MCF 10A (cell line): Measurements from ENCODE around the gene CFAP90. TPM values are rescaled to one million over a fixed set of nuclear protein-coding genes. Genes with fewer than 3 reads are reported as not detected.

Source experiments
- BruUV-seq: library from RNA; stranded (reverse); fragments of 400-500 nt; replicated peaks from 2 replicates; lab custom pipeline; 2021; lab: Mats Ljungman, UMichigan
- CTCF ChIA-PET: fragments of 300-600 bp; sonication (Branson Sonifier 250); formaldehyde crosslinking; extraction: SDS; loops from one replicate; lab custom pipeline; 2021; ENCODE audit warnings: antibody characterized with exemption, inconsistent platforms; lab: Yijun Ruan, JAX
- POLR2A ChIA-PET: fragments of 300-600, 350-650 bp; sonication (Branson Sonifier 250); formaldehyde crosslinking; extraction: SDS; loops from one replicate; lab custom pipeline; 2020; ENCODE audit warnings: antibody characterized with exemption, inconsistent platforms; lab: Yijun Ruan, JAX
- DNase-seq: peaks from one replicate; pipeline ENCODE4 v3.0.0-alpha.2; 2018; ENCODE audit not compliant: unreplicated experiment
- H3K27ac Mint-ChIP-seq: one replicate; pipeline ENCODE4 v1.8.0; 2022; ENCODE audit warnings: mild to moderate bottlenecking, low read depth, mixed read lengths; ENCODE audit not compliant: unreplicated experiment
- H3K27me3 Mint-ChIP-seq: one replicate; pipeline ENCODE4 v1.8.0; 2022; ENCODE audit warnings: mixed read lengths; ENCODE audit not compliant: insufficient read depth, unreplicated experiment
- H3K36me3 Mint-ChIP-seq: one replicate; pipeline ENCODE4 v1.8.0; 2022; ENCODE audit warnings: mild to moderate bottlenecking, moderate library complexity, mixed read lengths; ENCODE audit not compliant: insufficient read depth, unreplicated experiment
- H3K4me1 Mint-ChIP-seq: one replicate; pipeline ENCODE4 v1.8.0; 2022; ENCODE audit warnings: mixed read lengths; ENCODE audit not compliant: insufficient read depth, unreplicated experiment
- H3K4me3 Mint-ChIP-seq: one replicate; pipeline ENCODE4 v1.8.0; 2022; ENCODE audit warnings: mild to moderate bottlenecking, moderate library complexity, mixed read lengths; ENCODE audit not compliant: unreplicated experiment
- H3K9me3 Mint-ChIP-seq: one replicate; pipeline ENCODE4 v1.8.0; 2022; ENCODE audit warnings: mixed read lengths; ENCODE audit not compliant: unreplicated experiment
- CTCF ChIP-seq: fragments of 200-600 bp; IDR thresholded peaks from one replicate; pipeline ENCODE4 v1.8.0; 2022; ENCODE audit warnings: antibody characterized with exemption, mild to moderate bottlenecking; ENCODE audit not compliant: unreplicated experiment
- intact Hi-C: fragments of 100-400 bp; cut with micrococcal nuclease; formaldehyde crosslinking; loops from 2 replicates; pipeline ENCODE4 v1.14.1; 2022
- total RNA-seq: library from RNA; stranded (reverse); gene quantifications from 2 replicates; pipeline ENCODE4 v1.2.3, GENCODE V29; 2022

CFAP90 gene
- total RNA-seq, 1 experiment from 2014 or later = not detected

GRCh38 chr5:7828269-7828668 is 22.7 kb downstream of the CFAP90 start:
- peak; percentile 21 for DNase-seq
- H3K9me3 Mint-ChIP-seq = no peaks in the 10 kb centered on the region
- intact Hi-C loops = no loop called here
- no peaks in the 10 kb centered on the region for H3K36me3 Mint-ChIP-seq
- ChIA-PET CTCF (interaction anchor here (0.6 to 2.0 kb wide), 2 partner anchors 13 to 82 kb away, joined by 3 to 8 read pairs; no protein-coding TSS in a partner anchor), POLR2A (no interaction called here)
- H3K4me1 Mint-ChIP-seq = no peaks in the 10 kb centered on the region
- TF ChIP-seq CTCF = no peak
- H3K4me3 Mint-ChIP-seq = no peak overlapping the region
- H3K27ac Mint-ChIP-seq = no peak overlapping the region
- no TSS peak for BruUV-seq
- H3K27me3 Mint-ChIP-seq = peaks cover 28% of the 10 kb centered on the region

GRCh38 chr5:7827610-7828009 is 23.3 kb downstream of the CFAP90 start:
- Mint-ChIP-seq H3K4me3 (no peak overlapping the region), H3K4me1 (no peaks in the 10 kb centered on the region), H3K27me3 (peaks cover 35% of the 10 kb centered on the region), H3K36me3 (no peaks in the 10 kb centered on the region), H3K9me3 (no peaks in the 10 kb centered on the region), H3K27ac (no peak overlapping the region)
- BruUV-seq = no TSS peak
- intact Hi-C loops = no loop called here
- DNase-seq = no peak
- ChIA-PET CTCF (interaction anchor here (0.6 kb wide), 1 partner anchor 81 kb away, joined by 3 read pairs; no protein-coding TSS in a partner anchor), POLR2A (no interaction called here)
- TF ChIP-seq CTCF = no peak

GRCh38 chr5:7825630-7826029 is 25.3 kb downstream of the CFAP90 start:
- Mint-ChIP-seq H3K4me3 (no peak overlapping the region), H3K27me3 (peaks cover 53% of the 10 kb centered on the region), H3K36me3 (no peaks in the 10 kb centered on the region), H3K4me1 (no peaks in the 10 kb centered on the region), H3K27ac (no peak overlapping the region), H3K9me3 (no peaks in the 10 kb centered on the region)
- no peak for TF ChIP-seq CTCF
- DNase-seq = no peak
- ChIA-PET POLR2A (no interaction called here), CTCF (interaction anchor here (0.6 to 2.3 kb wide), 3 partner anchors 10 to 1056 kb away, joined by 3 to 9 read pairs (median 4); no protein-coding TSS in a partner anchor)
- no TSS peak for BruUV-seq
- intact Hi-C loops = no loop called here

- peaks cover 57% of the 10 kb centered on the region for H3K27me3 Mint-ChIP-seq
- H3K27ac Mint-ChIP-seq = no peak overlapping the region
- H3K9me3 Mint-ChIP-seq = no peaks in the 10 kb centered on the region
- no peaks in the 10 kb centered on the region for H3K36me3 Mint-ChIP-seq
- no peak for TF ChIP-seq CTCF
- BruUV-seq = no TSS peak
- no peak for DNase-seq
- ChIA-PET CTCF (interaction anchor here (0.6 to 2.3 kb wide), 3 partner anchors 10 to 1056 kb away, joined by 3 to 9 read pairs (median 4); no protein-coding TSS in a partner anchor), POLR2A (no interaction called here)
- no peaks in the 10 kb centered on the region for H3K4me1 Mint-ChIP-seq
- no peak overlapping the region for H3K4me3 Mint-ChIP-seq
- intact Hi-C loops = no loop called here
These were observed 25.9 kb downstream of the CFAP90 start for GRCh38 chr5:7824995-7825394.
